Astrocyte of the spinal cord (primary cell): ENCODE data around the gene SMIM22.

Experiments
- DNase-seq: peaks from one replicate; pipeline ENCODE4 v3.0.0; 2011; ENCODE audit warnings: low read depth, low spot score
- H3K4me3 ChIP-seq: 2 replicates; pipeline ENCODE4 v1.5.1; 2011; ENCODE audit warnings: low read depth, mild to moderate bottlenecking, low read length, moderate library complexity
- in situ Hi-C: cut with HindIII; loops from 2 replicates; pipeline ENCODE4 v1.10.0; 2017; ENCODE audit warnings: low sequenced_read_pairs
- TF ChIP-seq, protein P1 (sequence below): IDR thresholded peaks from 2 replicates; pipeline ENCODE4 v1.5.1; 2012; ENCODE audit warnings: low read depth, mild to moderate bottlenecking, low read length, inconsistent platforms

Gene SMIM22

DNA sequence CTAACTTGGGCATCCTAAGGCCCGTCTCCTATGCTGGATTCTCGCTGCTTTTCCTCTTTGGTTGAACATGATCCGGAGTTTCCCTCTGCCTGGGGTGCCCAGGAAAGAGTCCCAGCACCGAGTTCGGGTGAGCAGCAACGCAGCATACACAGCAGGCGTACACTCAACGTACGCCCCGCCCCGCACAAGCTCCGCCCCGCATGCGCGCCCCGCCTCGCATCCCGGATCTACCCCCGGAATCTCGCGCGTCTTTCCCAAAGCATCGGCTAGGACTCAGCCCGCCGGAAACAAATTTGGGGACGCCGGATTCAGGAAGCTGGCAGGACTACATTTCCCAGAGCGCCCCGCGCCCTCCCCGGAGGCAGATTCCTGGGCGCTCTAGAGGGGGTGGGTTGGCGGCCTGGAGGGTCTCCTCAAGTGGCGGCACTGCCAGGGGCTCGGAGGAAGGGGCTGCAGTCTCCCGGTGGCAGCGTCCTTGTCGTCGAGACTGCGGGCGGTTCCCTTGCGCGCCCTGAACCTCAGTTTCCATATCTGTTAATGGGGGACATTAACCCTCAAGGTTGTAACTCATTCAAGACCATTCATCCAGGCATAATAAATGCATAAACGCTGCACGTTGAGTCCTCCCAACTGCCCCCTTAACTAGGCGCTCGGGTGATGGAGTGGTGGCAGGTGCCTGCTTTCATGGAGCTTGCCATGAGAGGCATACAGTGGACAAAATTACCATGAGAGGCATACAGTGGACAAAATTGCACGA is 26.4 kb upstream of the SMIM22 start:
- in situ Hi-C loops: no loop called here
- peak; percentile 96 for DNase-seq
- TF ChIP-seq, protein P1, sequence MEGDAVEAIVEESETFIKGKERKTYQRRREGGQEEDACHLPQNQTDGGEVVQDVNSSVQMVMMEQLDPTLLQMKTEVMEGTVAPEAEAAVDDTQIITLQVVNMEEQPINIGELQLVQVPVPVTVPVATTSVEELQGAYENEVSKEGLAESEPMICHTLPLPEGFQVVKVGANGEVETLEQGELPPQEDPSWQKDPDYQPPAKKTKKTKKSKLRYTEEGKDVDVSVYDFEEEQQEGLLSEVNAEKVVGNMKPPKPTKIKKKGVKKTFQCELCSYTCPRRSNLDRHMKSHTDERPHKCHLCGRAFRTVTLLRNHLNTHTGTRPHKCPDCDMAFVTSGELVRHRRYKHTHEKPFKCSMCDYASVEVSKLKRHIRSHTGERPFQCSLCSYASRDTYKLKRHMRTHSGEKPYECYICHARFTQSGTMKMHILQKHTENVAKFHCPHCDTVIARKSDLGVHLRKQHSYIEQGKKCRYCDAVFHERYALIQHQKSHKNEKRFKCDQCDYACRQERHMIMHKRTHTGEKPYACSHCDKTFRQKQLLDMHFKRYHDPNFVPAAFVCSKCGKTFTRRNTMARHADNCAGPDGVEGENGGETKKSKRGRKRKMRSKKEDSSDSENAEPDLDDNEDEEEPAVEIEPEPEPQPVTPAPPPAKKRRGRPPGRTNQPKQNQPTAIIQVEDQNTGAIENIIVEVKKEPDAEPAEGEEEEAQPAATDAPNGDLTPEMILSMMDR: no peak
- peak overlapping the region; percentile 64 for H3K4me3 ChIP-seq

DNA sequence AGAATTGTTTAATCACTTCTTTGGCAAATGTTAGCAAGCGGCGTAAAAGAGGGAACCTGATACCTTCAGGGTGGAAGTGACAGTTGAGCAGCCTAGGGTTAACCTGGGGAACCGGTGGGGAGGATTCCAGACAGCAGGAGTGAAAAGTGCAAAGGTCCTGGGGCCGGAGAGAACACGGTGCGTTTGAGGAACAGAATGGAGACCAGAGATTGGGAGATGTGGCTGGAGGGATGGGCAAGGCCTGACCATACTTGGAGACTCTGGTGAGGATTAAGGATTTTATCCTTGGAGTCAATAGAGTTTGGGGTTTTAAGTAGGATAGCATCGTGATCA is 25.9 kb upstream of the SMIM22 start:
- TF ChIP-seq, protein P1: no peak
- no peak overlapping the region for H3K4me3 ChIP-seq

DNA sequence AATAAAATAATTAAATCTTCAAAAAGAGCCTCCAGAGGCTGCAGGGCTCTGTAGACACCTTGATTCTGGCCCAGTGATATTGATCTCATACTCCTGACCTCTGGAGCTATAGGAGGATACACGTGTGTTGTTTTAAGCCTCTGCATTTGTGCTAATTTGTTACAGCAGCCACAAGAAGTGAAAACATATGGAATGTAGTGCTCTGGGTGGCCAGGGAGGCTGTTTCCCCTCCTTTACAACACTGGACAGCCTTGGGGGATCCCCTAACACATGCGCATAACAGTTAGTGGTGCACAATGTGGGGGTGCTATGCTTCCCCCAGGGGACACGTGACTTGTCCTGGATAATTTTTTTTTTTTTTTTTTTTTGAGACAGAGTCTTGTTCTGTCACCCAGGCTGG is 23.5 kb upstream of the SMIM22 start:
- in situ Hi-C loops: no loop called here
- no peak overlapping the region for H3K4me3 ChIP-seq
- TF ChIP-seq, protein P1: no peak
- no peak for DNase-seq

More for the DNA sequence above, 25.9 kb upstream of the SMIM22 start:
- DNase-seq: no peak
- in situ Hi-C loops: no loop called here

DNA sequence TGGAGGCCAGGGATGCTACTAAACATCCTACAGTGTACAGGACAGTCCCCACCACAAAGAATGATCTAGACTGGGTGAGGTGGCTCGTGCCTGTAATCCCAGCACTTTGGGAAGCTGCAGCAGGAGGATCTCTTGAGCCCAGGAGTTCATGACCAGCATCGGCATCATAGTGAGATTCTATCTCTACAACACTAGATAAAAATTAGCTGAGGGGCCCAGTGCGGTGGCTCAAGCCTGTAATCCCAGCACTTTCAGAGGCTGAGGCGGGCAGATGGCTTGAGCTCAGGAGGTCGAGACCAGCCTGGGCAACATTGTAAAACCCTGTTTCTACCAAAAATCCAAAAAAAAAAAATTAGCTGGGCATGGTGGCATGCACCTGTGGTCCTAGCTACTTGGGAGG is 22.8 kb upstream of the SMIM22 start:
- in situ Hi-C loops: no loop called here
- TF ChIP-seq, protein P1: no peak
- DNase-seq: no peak
- no peak overlapping the region for H3K4me3 ChIP-seq

DNA sequence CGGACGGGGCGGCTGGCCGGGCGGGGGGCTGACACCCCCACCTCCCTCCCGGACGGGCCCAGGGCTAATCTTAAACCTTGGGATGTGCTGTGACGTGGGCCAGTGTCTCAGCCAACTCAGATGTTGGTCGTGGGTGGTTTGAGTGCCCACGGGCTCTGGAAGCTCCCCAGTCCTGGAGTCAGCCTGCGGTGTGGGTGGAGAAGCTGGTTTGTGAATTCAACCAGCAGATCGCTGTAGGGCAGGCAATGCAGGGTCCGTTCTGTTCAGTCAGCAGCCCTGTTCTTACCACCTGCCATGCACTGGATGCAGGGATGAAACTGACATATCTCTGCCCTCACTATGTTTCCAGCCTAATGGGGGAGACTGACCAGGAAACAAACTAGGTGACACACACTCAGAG is 20.2 kb upstream of the SMIM22 start:
- TF ChIP-seq, protein P1: no peak
- in situ Hi-C loops: no loop called here
- H3K4me3 ChIP-seq: no peak overlapping the region
- no peak for DNase-seq

DNA sequence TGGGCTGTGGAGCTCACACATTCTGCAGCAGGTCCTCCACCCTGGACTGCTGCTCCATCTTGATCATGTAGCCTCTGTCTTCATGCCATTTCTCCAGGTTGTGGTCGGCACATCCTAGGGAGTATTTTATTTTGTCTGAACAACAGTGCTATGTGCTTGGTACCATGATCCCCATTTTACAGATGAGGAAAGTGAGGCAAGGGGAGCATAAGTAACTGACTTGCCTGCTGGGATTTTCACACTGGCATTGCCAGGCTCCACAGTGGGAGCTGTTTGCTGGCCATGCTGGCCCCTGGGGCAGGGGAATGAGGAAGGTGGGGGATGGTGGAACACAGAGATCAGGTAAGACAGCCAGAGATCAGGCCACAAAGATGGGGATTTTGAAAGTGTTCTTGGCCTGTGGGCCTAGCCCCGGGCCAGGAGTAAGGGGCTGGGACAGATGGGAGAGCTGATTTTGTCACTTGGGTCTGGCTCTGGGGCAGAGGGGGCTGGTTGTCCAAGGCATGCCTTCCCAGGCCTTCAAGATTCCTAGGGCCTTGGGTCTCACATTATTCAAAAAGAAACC is 18.9 kb upstream of the SMIM22 start:
- TF ChIP-seq, protein P1: no peak

More for the DNA sequence above, 18.9 kb upstream of the SMIM22 start:
- DNase-seq: no peak
- in situ Hi-C loops: no loop called here
- H3K4me3 ChIP-seq: no peak overlapping the region
